Thymus (tissue), 11 donors: ENCODE measurements around the gene ELF2. TPM values are rescaled to one million over a fixed set of nuclear protein-coding genes. Genes with fewer than 3 reads are reported as not detected.

Experiments used
- DNase-seq, 9 donors: peaks; one replicate each; pipeline ENCODE4 v3.0.0-alpha.2; 2013; ENCODE audit warnings: low spot score in 9 of 9, low read depth in 6 of 9, missing footprints in 1 of 9
- H3K27ac ChIP-seq, 2 donors: one replicate each; pipeline ENCODE4 v1.5.1; 2013; ENCODE audit warnings: control low read depth in 1 of 2, low read depth in 1 of 2, low read length in 1 of 2, mild to moderate bottlenecking in 1 of 2, moderate library complexity in 1 of 2
- H3K27me3 ChIP-seq, 2 donors: one replicate each; pipeline ENCODE4 v1.5.1; 2013; ENCODE audit warnings: low read length in 1 of 2; ENCODE audit not compliant: control insufficient read depth in 2 of 2, insufficient read depth in 1 of 2
- H3K36me3 ChIP-seq, 2 donors: one replicate each; pipeline ENCODE4 v1.5.1; 2013; ENCODE audit warnings: low read length in 1 of 2, mild to moderate bottlenecking in 1 of 2, moderate library complexity in 1 of 2; ENCODE audit not compliant: control insufficient read depth in 2 of 2, insufficient read depth in 2 of 2
- H3K4me1 ChIP-seq, 2 donors: one replicate each; pipeline ENCODE4 v1.5.1; 2013; ENCODE audit warnings: low read length in 2 of 2; ENCODE audit not compliant: control insufficient read depth in 2 of 2, insufficient read depth in 2 of 2
- H3K4me3 ChIP-seq, 2 donors: one replicate each; pipeline ENCODE4 v1.5.1; 2013; ENCODE audit warnings: low read length in 2 of 2, control low read depth in 1 of 2, mild to moderate bottlenecking in 1 of 2
- H3K9me3 ChIP-seq, 2 donors: one replicate each; pipeline ENCODE4 v1.5.1; 2013; ENCODE audit warnings: low read length in 1 of 2, mild to moderate bottlenecking in 1 of 2; ENCODE audit not compliant: control insufficient read depth in 2 of 2, insufficient read depth in 1 of 2
- WGBS: extraction: QIAGEN DNeasy Blood & Tissue Kit; methylation state at CpG from one replicate; pipeline ENCODE4 v1.1.7; 2013; 5-methylcytosine and 5-hydroxymethylcytosine counted together
- polyA plus RNA-seq: library from polyadenylated mRNA; stranded (reverse); fragments of 200-250 nt; gene quantifications from one replicate; pipeline ENCODE4 v1.2.3, GENCODE V29; 2013
- total RNA-seq: library from RNA; stranded (reverse); fragments of 120-200 nt; gene quantifications from one replicate; pipeline ENCODE4 v1.2.4, GENCODE V29; 2013
- donor health status: healthy.

ELF2 gene
- total and polyA plus RNA-seq, 2 donors, result 32.6 to 50.8 TPM

DNA sequence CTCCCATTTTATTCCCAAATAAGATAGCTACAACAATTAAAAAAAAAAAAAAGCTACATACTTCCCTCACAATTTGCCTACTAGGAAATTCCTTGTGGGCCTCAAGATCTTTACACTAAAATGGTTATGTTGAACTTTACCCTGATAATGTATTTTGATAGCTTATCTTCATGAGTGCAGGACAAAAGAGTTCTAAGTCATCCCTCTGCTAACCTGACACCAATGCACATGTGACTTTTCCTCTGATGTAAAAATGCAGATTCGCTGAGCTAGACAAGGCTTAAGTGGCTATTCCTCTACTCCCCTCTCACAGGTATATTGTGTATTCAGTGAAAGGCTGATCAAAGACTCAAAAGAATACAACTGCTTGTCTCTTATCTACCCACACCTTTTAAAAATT is 22.5 kb downstream of the ELF2 start:
- 81% methylated on average over 1 of the region's 1 CpG for WGBS
- no peaks in the 10 kb centered on the region for H3K9me3 ChIP-seq

DNA sequence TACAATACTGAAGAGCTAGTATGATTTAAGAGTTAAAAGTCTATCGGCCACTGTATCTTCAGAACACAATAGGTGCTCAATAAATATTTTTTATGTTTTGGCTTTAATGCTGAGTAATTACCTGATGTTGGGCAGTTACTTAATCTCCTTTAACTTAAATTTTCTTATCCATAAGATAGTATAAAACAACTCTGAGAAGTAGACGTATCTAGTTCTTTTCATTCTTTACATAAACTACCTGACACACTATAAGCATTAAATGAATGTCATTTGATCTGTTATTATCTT is 22.9 kb downstream of the ELF2 start:
- no peaks in the 10 kb centered on the region for H3K27me3 ChIP-seq
- 98% methylated on average over 2 of the region's 2 CpGs for WGBS
- no peak for DNase-seq
- H3K9me3 ChIP-seq, result no peaks in the 10 kb centered on the region
- H3K27ac ChIP-seq, result no peak overlapping the region
- no peak overlapping the region for H3K4me3 ChIP-seq
- H3K4me1 ChIP-seq, result peaks cover 0 to 5% of the 10 kb centered on the region in 2 donors
- peaks cover 0 to 3% of the 10 kb centered on the region in 2 donors for H3K36me3 ChIP-seq

More for the DNA sequence above, 22.5 kb downstream of the ELF2 start:
- H3K27ac ChIP-seq, result no peak overlapping the region
- no peak for DNase-seq
- H3K4me3 ChIP-seq, result no peak overlapping the region
- peaks cover 0 to 5% of the 10 kb centered on the region in 2 donors for H3K4me1 ChIP-seq
- H3K36me3 ChIP-seq, result peaks cover 0 to 3% of the 10 kb centered on the region in 2 donors
- no peaks in the 10 kb centered on the region for H3K27me3 ChIP-seq

DNA sequence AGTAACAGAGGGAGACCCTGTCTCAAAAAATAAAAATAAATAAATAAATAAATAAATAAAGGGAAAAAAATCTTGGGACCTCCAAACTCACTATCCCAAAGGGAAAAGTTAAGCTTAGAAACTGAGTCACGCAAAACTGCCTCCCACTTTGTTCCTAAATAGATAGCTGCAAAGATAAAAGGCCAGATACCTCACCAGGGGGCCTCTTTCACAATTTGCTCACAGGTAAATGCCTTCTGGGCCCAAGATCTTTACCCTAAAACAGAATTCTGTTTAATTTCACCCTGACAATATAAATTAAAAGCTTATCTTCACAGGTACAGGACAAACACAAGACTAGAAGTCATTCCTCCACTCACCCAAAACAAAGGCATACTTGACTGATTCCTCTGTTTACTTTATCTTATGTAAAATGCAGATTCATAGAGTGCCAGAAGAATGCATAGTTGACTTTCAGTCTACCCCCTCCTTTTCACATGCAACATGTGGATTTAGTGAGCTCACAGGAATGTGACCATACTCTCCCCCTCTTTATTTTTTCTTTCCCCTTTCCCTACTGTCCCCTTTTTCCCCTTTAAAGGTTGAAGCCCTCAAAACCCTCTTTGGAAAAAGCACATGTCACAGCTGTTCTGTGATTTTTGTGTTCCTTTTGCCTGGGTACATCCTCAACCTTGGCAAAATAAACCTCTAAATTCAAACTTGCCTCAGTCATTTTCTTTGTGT is 23.4 kb downstream of the ELF2 start:
- H3K4me1 ChIP-seq, result peaks cover 0 to 5% of the 10 kb centered on the region in 2 donors
- H3K4me3 ChIP-seq, result no peak overlapping the region
- no peak for DNase-seq
- no peak overlapping the region for H3K27ac ChIP-seq
- WGBS, result 99% methylated on average over 1 of the region's 1 CpG
- H3K9me3 ChIP-seq, result no peaks in the 10 kb centered on the region
- H3K27me3 ChIP-seq, result no peaks in the 10 kb centered on the region
- peaks cover 0 to 3% of the 10 kb centered on the region in 2 donors for H3K36me3 ChIP-seq

DNA sequence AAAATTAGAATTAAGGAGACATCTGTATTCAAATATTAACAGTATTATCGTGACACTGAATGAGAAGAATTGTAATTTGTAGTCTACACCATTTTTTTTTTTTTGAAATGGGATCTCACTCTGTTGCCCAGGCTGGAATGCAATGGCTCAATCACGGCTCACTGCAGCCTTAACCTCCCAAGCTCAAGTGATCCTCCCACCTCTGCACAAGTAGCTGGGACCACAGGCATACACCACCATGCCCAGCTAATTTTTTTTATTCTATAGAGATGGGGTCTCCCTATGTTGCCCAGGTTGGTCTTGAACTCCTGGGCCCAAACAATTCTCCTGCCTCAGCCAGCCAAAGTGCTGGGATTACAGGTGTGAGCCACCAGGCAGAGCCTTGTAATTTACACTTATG is 24.8 kb downstream of the ELF2 start:
- no peak for DNase-seq
- 98% methylated on average over 2 of the region's 2 CpGs for WGBS
- peaks cover 0 to 5% of the 10 kb centered on the region in 2 donors for H3K4me1 ChIP-seq
- H3K36me3 ChIP-seq, result no peaks in the 10 kb centered on the region
- no peaks in the 10 kb centered on the region for H3K9me3 ChIP-seq
- no peak overlapping the region for H3K4me3 ChIP-seq
- no peaks in the 10 kb centered on the region for H3K27me3 ChIP-seq
- H3K27ac ChIP-seq, result no peak overlapping the region

DNA sequence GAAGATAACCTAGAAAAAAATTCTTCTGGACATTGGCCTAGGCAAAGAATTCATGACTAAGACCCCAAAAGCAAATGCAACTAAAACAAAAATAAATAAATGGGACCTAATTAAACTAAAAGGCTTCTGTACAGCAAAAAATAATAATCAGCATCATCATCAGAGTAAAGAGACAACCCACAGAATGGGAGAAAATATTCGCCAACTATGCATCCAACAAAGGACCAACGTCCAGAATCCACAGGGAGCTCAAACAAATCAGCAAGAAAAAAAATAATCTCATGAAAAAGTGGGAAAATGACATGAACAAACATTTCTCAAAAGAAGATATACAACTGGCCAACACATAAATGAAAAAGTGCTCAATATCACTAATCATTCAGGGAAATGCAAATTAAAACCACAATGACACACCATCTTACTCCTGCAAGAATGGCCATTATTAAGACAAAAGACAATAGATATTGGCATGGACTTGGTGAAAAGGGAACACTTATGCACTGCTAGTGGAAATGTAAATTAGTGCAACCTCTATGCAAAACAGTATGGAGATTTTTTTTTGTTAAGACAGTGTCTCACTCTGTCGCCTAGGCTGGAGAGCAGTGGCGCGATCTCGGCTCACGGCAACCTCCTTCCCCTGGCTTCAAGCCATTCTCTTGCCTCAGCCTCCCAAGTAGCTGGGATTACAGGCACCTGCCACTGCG is 29.9 kb downstream of the ELF2 start:
- Histone ChIP-seq H3K9me3 (no peaks in the 10 kb centered on the region), H3K4me3 (no peak overlapping the region), H3K4me1 (peaks cover 21 to 32% of the 10 kb centered on the region in 2 donors), H3K27ac (no peak overlapping the region), H3K36me3 (peaks cover 0 to 2% of the 10 kb centered on the region in 2 donors), H3K27me3 (no peaks in the 10 kb centered on the region)
- DNase-seq, result no peak
- WGBS, result 99% methylated on average over 8 of the region's 8 CpGs

DNA sequence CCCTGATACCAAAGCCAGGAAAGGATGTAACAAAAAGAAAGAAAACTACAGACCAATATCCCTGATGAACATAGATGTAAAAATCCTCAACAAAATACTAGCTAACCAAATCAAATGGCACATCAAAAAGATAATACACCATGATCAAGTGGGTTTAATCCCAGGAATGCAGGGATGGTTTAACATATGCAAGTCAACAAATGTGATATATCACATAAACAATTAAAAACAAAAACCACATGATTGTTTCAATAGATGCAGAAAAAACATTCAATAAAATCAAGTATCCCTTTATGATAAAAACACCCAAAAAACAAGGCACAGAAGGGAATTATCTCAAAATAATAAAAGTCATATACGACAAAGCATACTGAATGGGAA is 31.5 kb downstream of the ELF2 start:
- Histone ChIP-seq H3K36me3 (peaks cover 0 to 2% of the 10 kb centered on the region in 2 donors), H3K4me1 (peaks cover 22 to 35% of the 10 kb centered on the region in 2 donors), H3K4me3 (no peak overlapping the region), H3K9me3 (no peaks in the 10 kb centered on the region), H3K27ac (no peak overlapping the region), H3K27me3 (no peaks in the 10 kb centered on the region)
- WGBS, result 98% methylated on average over 1 of the region's 1 CpG
- DNase-seq, result no peak

DNA sequence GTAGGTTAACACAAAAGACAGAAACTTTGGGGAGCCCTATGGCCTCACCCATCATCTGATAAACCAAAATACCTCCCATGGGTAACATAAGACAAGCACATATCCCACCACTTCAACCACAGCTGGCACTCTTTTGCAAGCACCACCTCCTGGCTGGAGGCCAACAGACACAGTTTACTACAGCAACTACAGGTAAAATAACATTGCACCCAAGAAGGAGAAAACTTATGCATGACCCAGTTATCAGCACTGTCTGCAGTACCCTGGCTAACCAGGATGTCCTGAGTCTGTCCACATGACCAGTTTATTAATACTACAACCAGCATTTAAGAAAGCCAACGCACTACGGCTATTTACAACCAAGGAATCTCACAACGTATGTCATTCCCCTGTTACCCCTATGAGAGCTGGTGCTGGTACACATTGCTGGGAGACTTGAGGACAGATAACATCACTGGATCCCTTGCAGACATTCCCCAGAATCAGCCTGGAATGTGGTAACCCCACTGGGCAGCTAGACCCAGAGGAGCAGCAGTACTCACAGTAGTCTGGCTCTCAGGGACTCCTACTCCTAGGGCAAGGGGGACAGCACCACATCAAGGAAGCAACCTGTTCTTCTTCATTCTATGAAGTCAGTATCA is 32.0 kb downstream of the ELF2 start:
- Histone ChIP-seq H3K9me3 (no peaks in the 10 kb centered on the region), H3K36me3 (peaks cover 0 to 2% of the 10 kb centered on the region in 2 donors), H3K27ac (peak overlapping the region in 1 of 2 donors; percentile 34), H3K27me3 (no peaks in the 10 kb centered on the region), H3K4me1 (peaks cover 22 to 35% of the 10 kb centered on the region in 2 donors), H3K4me3 (no peak overlapping the region)
- peak in 1 of 9 donors; percentile 23 for DNase-seq
- 97% methylated on average over 3 of the region's 3 CpGs for WGBS

DNA sequence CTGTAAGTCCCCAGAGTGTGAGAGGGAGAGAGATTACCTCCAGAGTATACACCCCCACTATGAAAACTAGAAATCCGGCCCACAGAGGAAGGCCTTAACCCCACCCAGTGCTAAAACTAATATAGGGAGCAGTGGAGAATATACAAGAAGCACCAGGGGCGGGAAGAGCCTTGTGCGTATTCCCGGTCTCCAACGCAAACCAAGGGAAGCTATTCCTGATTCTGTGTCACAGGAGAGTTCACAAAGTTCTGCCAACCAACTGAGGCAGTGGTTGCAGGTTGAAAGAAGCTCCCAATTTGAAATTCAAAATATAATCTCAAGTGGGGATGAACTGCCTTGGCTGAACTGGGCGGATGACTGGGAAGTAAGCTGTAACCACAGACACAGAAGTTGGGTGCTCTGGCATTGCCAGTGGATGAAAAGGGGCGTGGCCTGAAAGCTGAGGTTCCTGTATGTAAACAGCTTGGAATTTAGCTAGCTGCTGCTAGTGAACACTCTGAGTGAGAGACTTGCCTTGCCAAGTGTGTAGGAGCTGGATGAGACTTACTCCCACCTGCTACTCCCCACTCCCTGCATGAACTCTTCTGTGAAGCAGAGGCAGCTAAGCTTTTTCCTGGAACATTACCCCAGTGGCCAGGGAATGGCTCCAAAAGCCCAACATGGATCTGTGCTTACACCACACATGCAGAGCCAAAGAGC is 32.7 kb downstream of the ELF2 start:
- Histone ChIP-seq H3K9me3 (no peaks in the 10 kb centered on the region), H3K27me3 (no peaks in the 10 kb centered on the region), H3K4me3 (no peak overlapping the region), H3K27ac (no peak overlapping the region), H3K4me1 (peaks cover 22 to 35% of the 10 kb centered on the region in 2 donors), H3K36me3 (peaks cover 0 to 2% of the 10 kb centered on the region in 2 donors)
- DNase-seq, result peak in 1 of 9 donors; percentile 23
- WGBS, result 81% methylated on average over 7 of the region's 7 CpGs
